Right ventricle myocardium inferior (tissue), 1 donor: ENCODE measurements around the gene FGD6. TPM values are rescaled to one million over a fixed set of nuclear protein-coding genes. Genes with fewer than 3 reads are reported as not detected.

Experiments used
- ATAC-seq: fragments of 200-7000 bp; cut with Tn5 transposase; one replicate; pipeline ENCODE4 v1.9.1; 2020; ENCODE audit warnings: mild to moderate bottlenecking, moderate library complexity
- DNase-seq: peaks from one replicate; pipeline ENCODE4 v3.0.0; 2021; ENCODE audit errors: missing footprints
- intact Hi-C: fragments of 100-400 bp; cut with DNase I; formaldehyde crosslinking; loops from one replicate; pipeline ENCODE4 v1.11.0; 2022
- total RNA-seq: library from RNA; stranded (reverse); fragmentation: NEBNext Ultra II Directional; extraction: Animal tissue kit (Norgen Biotek cat#: 25700); gene quantifications from one replicate; pipeline ENCODE4 v1.2.1, GENCODE V29; 2021
- donor health status: DM: no; HTN: yes; CAD: no; lungs with severe emphysema.

The FGD6 gene
- total RNA-seq, 1 donor from 2014 or later = 22.2 TPM

- ATAC-seq (no peak), DNase-seq (no peak)
- intact Hi-C loops = no loop called here
Observed at GRCh38 chr12:95074766-95075165, 142.5 kb downstream of the FGD6 start.

- DNase-seq (no peak), ATAC-seq (no peak)
- intact Hi-C loops = no loop called here
Observed at GRCh38 chr12:95073698-95074520, 143.4 kb downstream of the FGD6 start.

GRCh38 chr12:95072900-95073697 lies 144.2 kb downstream of the FGD6 start, which contains the start of gene NR2C1:
Gene NR2C1 (minus strand): TSS chr12:95073618. CDS start chr12:95067384, 6,234 bp downstream.
- DNase-seq = peak; percentile 94
- peak; percentile 97 for ATAC-seq
- intact Hi-C loops = no loop called here

GRCh38 chr12:95070378-95070777 lies 146.9 kb downstream of the FGD6 start:
- ATAC-seq = no peak
- intact Hi-C loops = no loop called here
- no peak for DNase-seq

GRCh38 chr12:95066091-95066855 lies 151.0 kb downstream of the FGD6 start:
- no peak for ATAC-seq
- DNase-seq = no peak
- intact Hi-C loops = no loop called here

- DNase-seq = no peak
- no peak for ATAC-seq
- intact Hi-C loops = no loop called here
Observed at GRCh38 chr12:95060951-95061350, 156.3 kb downstream of the FGD6 start.

GRCh38 chr12:95059984-95060383 lies 157.3 kb downstream of the FGD6 start:
- peak; percentile 28 for ATAC-seq
- DNase-seq = no peak
- intact Hi-C loops = no loop called here

- ATAC-seq (no peak), DNase-seq (no peak)
- intact Hi-C loops = no loop called here
Observed at GRCh38 chr12:95057424-95057823, 159.8 kb downstream of the FGD6 start.

GRCh38 chr12:95055057-95055456 lies 162.2 kb downstream of the FGD6 start:
- intact Hi-C loops = no loop called here
- DNase-seq = no peak
- no peak for ATAC-seq

- ATAC-seq (no peak), DNase-seq (no peak)
- intact Hi-C loops = no loop called here
Observed at GRCh38 chr12:95054206-95054605, 163.1 kb downstream of the FGD6 start.

- DNase-seq = no peak
Observed at GRCh38 chr12:95051241-95051640, 166.0 kb downstream of the FGD6 start.

GRCh38 chr12:95037906-95038305 lies 179.4 kb downstream of the FGD6 start:
- intact Hi-C loops = no loop called here
- DNase-seq (no peak), ATAC-seq (no peak)

More at GRCh38 chr12:95051241-95051640, 166.0 kb downstream of the FGD6 start:
- no peak for ATAC-seq
- intact Hi-C loops = no loop called here

GRCh38 chr12:95034750-95035149 lies 182.5 kb downstream of the FGD6 start:
- DNase-seq (no peak), ATAC-seq (no peak)
- intact Hi-C loops = no loop called here

Other genes with a start within 250 kb of the FGD6 start
- 379 TPM for gene NDUFA12, start 213.8 kb downstream of the FGD6 start, total RNA-seq
- gene NR2C1, start 143.8 kb downstream of the FGD6 start, total RNA-seq = 35.0 TPM
- gene VEZT, start 340 bp upstream of the FGD6 start, total RNA-seq = 51.5 TPM